A549 (cell line): ENCODE data around the gene IQSEC2. TPM values are rescaled to one million over a fixed set of nuclear protein-coding genes. Genes with fewer than 3 reads are reported as not detected.

Source experiments
- ATAC-seq, 2 experiments: fragments of 200-7000 bp in 1 of 2; fragments of >200 bp in 1 of 2; cut with Nextera tagmentation in 1 of 2; cut with Tn5 transposase in 1 of 2; 3 replicates each; pipeline versions ENCODE4 v1.8.0 to v1.9.1; 2018 to 2020; ENCODE audit warnings: mild to moderate bottlenecking in 1 of 2, moderate library complexity in 1 of 2
- CTCF ChIA-PET: fragments of 300-600 bp; sonication (Branson Sonifier 250); formaldehyde crosslinking; extraction: SDS; loops from one replicate; lab custom pipeline; 2021; ENCODE audit warnings: antibody characterized with exemption, inconsistent platforms; lab: Yijun Ruan, JAX
- POLR2A ChIA-PET: fragments of 350-600 bp; formaldehyde crosslinking; extraction: SDS; loops from one replicate; lab custom pipeline; 2021; ENCODE audit warnings: antibody characterized with exemption, inconsistent platforms; lab: Yijun Ruan, JAX
- DNase-seq, 2 experiments: peaks; one replicate each; pipeline versions ENCODE4 v3.0.0 to v3.0.0-alpha.2; 2011 to 2016; ENCODE audit warnings: low read depth in 1 of 2, low spot score in 1 of 2
- FAIRE-seq: peaks from 2 replicates; lab custom pipeline; 2011; peaks lifted over from hg19 to GRCh38; lab: Jason Lieb, UNC
- H3K27ac ChIP-seq, 2 experiments: fragments of >200 bp; sonication (Bioruptor Twin); formaldehyde crosslinking; 3 replicates each; pipeline ENCODE4 v1.5.1; 2016 to 2017
- H3K4me1 ChIP-seq: fragments of >200 bp; sonication (Bioruptor Twin); formaldehyde crosslinking; 3 replicates; pipeline ENCODE4 v1.6.1; 2016
- H3K4me2 ChIP-seq: fragments of >200 bp; sonication (Bioruptor Twin); formaldehyde crosslinking; 3 replicates; pipeline ENCODE4 v1.6.1; 2016
- H3K4me3 ChIP-seq: fragments of >200 bp; sonication (Bioruptor Twin); formaldehyde crosslinking; 3 replicates; pipeline ENCODE4 v1.5.1; 2016
- H3K9me3 ChIP-seq: fragments of >200 bp; sonication (Bioruptor Twin); formaldehyde crosslinking; 3 replicates; pipeline ENCODE4 v1.6.1; 2016
- BCL3 ChIP-seq: fragments of >200 bp; sonication (Bioruptor Twin); formaldehyde crosslinking; IDR thresholded peaks from 3 replicates; pipeline ENCODE4 v1.6.1; 2016
- CBX2 ChIP-seq: fragments of 200-600 bp; sonication (generic); IDR thresholded peaks from 2 replicates; pipeline ENCODE4 v1.6.1; 2016; ENCODE audit warnings: low read depth, mild to moderate bottlenecking, borderline replicate concordance
- CEBPB ChIP-seq, 2 experiments: fragments of >200 bp in 1 of 2; sonication (Bioruptor Twin) in 1 of 2; formaldehyde crosslinking in 1 of 2; IDR thresholded peaks; 2 replicates each; pipeline ENCODE4 v1.6.1; 2012 to 2016
- EHMT2 ChIP-seq: fragments of 200-600 bp; sonication (generic); IDR thresholded peaks from 2 replicates; pipeline ENCODE4 v1.6.1; 2016; ENCODE audit warnings: antibody characterized with exemption, low read depth, mild to moderate bottlenecking, moderate library complexity
- EP300 ChIP-seq, 2 experiments: fragments of >200 bp; sonication (Bioruptor Twin); formaldehyde crosslinking; IDR thresholded peaks; 2 replicates in 1 of 2; 3 replicates in 1 of 2; pipeline ENCODE4 v1.6.1; 2016 to 2017
- FOSL2 ChIP-seq, 2 experiments: fragments of 450-650 bp in 1 of 2; fragments of >200 bp in 1 of 2; sonication (Bioruptor Twin) in 1 of 2; formaldehyde crosslinking; IDR thresholded peaks; 2 replicates each; pipeline versions ENCODE4 v1.5.0 to v1.6.1; 2016 to 2020; ENCODE audit warnings: mild to moderate bottlenecking in 1 of 2, moderate library complexity in 1 of 2
- GATA3 ChIP-seq: IDR thresholded peaks from 2 replicates; pipeline ENCODE4 v1.6.1; 2012; ENCODE audit warnings: borderline replicate concordance
- HDAC2 ChIP-seq: fragments of 200-600 bp; sonication (generic); IDR thresholded peaks from 2 replicates; pipeline ENCODE4 v1.6.1; 2016
- HES2 ChIP-seq: fragments of >200 bp; sonication (Bioruptor Twin); formaldehyde crosslinking; IDR thresholded peaks from 2 replicates; pipeline ENCODE4 v1.6.1; 2016
- JUN ChIP-seq, 2 experiments: fragments of >200 bp; sonication (Bioruptor Twin); formaldehyde crosslinking; IDR thresholded peaks; 2 replicates in 1 of 2; 3 replicates in 1 of 2; pipeline ENCODE4 v1.6.1; 2016 to 2017
- JUNB ChIP-seq: fragments of >200 bp; sonication (Bioruptor Twin); formaldehyde crosslinking; IDR thresholded peaks from 2 replicates; pipeline ENCODE4 v1.6.1; 2016
- MAFK ChIP-seq: fragments of 450-650 bp; IDR thresholded peaks from 2 replicates; pipeline ENCODE4 v1.6.1; 2014; ENCODE audit not compliant: partially characterized antibody
- MAZ ChIP-seq: fragments of 150-350 bp; IDR thresholded peaks from 2 replicates; pipeline ENCODE4 v1.6.1; 2014; ENCODE audit warnings: antibody characterized with exemption, low read depth, low read length, borderline replicate concordance
- NPAS2 ChIP-seq: fragments of 250-450 bp; sonication (Bioruptor Pico); IDR thresholded peaks from 2 replicates; pipeline ENCODE4 v1.8.0; 2022; ENCODE audit warnings: mild to moderate bottlenecking, moderate library complexity, borderline replicate concordance
- POLR2A ChIP-seq: IDR thresholded peaks from 2 replicates; pipeline ENCODE4 v1.6.1; 2012; ENCODE audit warnings: mild to moderate bottlenecking, low read length
- REST ChIP-seq: fragments of 200-600 bp; sonication (generic); IDR thresholded peaks from 2 replicates; pipeline ENCODE4 v1.6.1; 2016; ENCODE audit warnings: antibody characterized with exemption, mild to moderate bottlenecking, moderate library complexity
- RFX5 ChIP-seq: fragments of 450-650 bp; IDR thresholded peaks from 2 replicates; pipeline ENCODE4 v1.7.1; 2014; ENCODE audit warnings: antibody characterized with exemption, mild to moderate bottlenecking, moderate library complexity
- RNF2 ChIP-seq: fragments of 200-600 bp; sonication (generic); IDR thresholded peaks from 2 replicates; pipeline ENCODE4 v1.6.1; 2016; ENCODE audit warnings: low read depth, mild to moderate bottlenecking, antibody characterized with exemption, moderate library complexity, borderline replicate concordance
- ZC3H11A ChIP-seq: fragments of 450-650 bp; IDR thresholded peaks from 2 replicates; pipeline ENCODE4 v1.6.1; 2014; ENCODE audit warnings: antibody characterized with exemption, mild to moderate bottlenecking
- ZFP36 ChIP-seq: fragments of 450-650 bp; IDR thresholded peaks from 2 replicates; pipeline ENCODE4 v1.6.1; 2014; ENCODE audit warnings: borderline replicate concordance; ENCODE audit not compliant: partially characterized antibody
- WGBS: methylation state at CpG from one replicate; pipeline ENCODE4 v1.1.6; 2017; ENCODE audit errors: missing lambda C conversion rate; 5-methylcytosine and 5-hydroxymethylcytosine counted together
- polyA plus RNA-seq, 4 experiments: library from polyadenylated mRNA; depleted of rRNA in 3 of 4; stranded (reverse); fragments of >200 nt; fragmentation: RNase III in 1 of 4; extraction: RNeasy Plus Mini Kit Qiagen cat#74134 plus additional on column Dnase treatment in 1 of 4; gene quantifications; 2 replicates in 3 of 4; 3 replicates in 1 of 4; pipeline ENCODE4 v1.2.3, GENCODE V29; 2011 to 2017

Gene IQSEC2
- polyA plus RNA-seq, 2 of the 4 experiments (the other 2 are of a cell fraction): 28.3 to 37.6 TPM

- Histone ChIP-seq H3K27ac (peak overlapping the region in 1 of 2 experiments; percentile 92; a peak in 1 of 6 replicates), H3K4me1 (peaks cover 51% of the 10 kb centered on the region), H3K9me3 (no peaks in the 10 kb centered on the region), H3K4me2 (no peak overlapping the region), H3K4me3 (no peak overlapping the region)
- POLR2A ChIA-PET: no interaction called here
- TF ChIP-seq GATA3 (no peak), HES2 (no peak), JUN (IDR thresholded peaks at IDR 0.05) (no peak), ZFP36 (no peak), POLR2A (no peak)
- DNase-seq (no peak), FAIRE-seq (no peak), ATAC-seq (no peak)
- WGBS: 96% methylated on average over 14 of the region's 14 CpGs
- CTCF ChIA-PET: interaction anchor here (0.6 to 1.9 kb wide), 4 partner anchors 10 to 25 kb away, joined by 3 to 8 read pairs (median 4); no protein-coding TSS in a partner anchor
Measured at GRCh38 chrX:53269536-53270107, 11.8 kb downstream of the IQSEC2 start.

- ATAC-seq (no peak), DNase-seq (no peak), FAIRE-seq (no peak)
- H3K9me3 ChIP-seq: no peaks in the 10 kb centered on the region
- H3K4me2 ChIP-seq: peak overlapping the region; percentile 98; the same call in 1 of the 3 replicates
- H3K4me3 ChIP-seq: no peak overlapping the region
- H3K4me1 ChIP-seq: peaks cover 65% of the 10 kb centered on the region
- ChIA-PET POLR2A (no interaction called here), CTCF (interaction anchor here (0.7 to 1.9 kb wide), 4 partner anchors 10 to 155 kb away, joined by 3 to 8 read pairs (median 4); no protein-coding TSS in a partner anchor)
- TF ChIP-seq MAZ: no peak
- TF ChIP-seq MAFK: peak; percentile 76
- H3K27ac ChIP-seq: peak overlapping the region; percentile 92 to 99; a peak in 5 of 6 replicates
- WGBS: 85% methylated on average over 7 of the region's 7 CpGs
Measured at GRCh38 chrX:53268173-53268572, 13.2 kb downstream of the IQSEC2 start.

- Histone ChIP-seq H3K4me2 (peak overlapping the region; percentile 98), H3K4me1 (peaks cover 78% of the 10 kb centered on the region), H3K4me3 (peak overlapping the region; percentile 29), H3K27ac (peak overlapping the region; percentile 92 to 99), H3K9me3 (no peaks in the 10 kb centered on the region)
- ChIA-PET CTCF (interaction anchor here (1.2 to 1.5 kb wide), 2 partner anchors 12 to 13 kb away, joined by 4 read pairs; no protein-coding TSS in a partner anchor), POLR2A (no interaction called here)
- WGBS: 24% methylated on average over 9 of the region's 11 CpGs
- DNase-seq (no peak), FAIRE-seq (peak; percentile 28), ATAC-seq (no peak)
- no peak for TF ChIP-seq ZFP36
Measured at GRCh38 chrX:53266914-53267313, 14.5 kb downstream of the IQSEC2 start.

GRCh38 chrX:53265771-53266574, 15.4 kb downstream of the IQSEC2 start:
- POLR2A ChIA-PET: interaction anchor here (0.9 to 1.3 kb wide), 2 partner anchors 16 to 41 kb away, joined by 4 to 8 read pairs; partner anchors contain the start of gene IQSEC2
- CTCF ChIA-PET: interaction anchor here (0.9 to 1.5 kb wide), 5 partner anchors 9 to 47 kb away, joined by 3 to 6 read pairs (median 4); no protein-coding TSS in a partner anchor
- peak overlapping the region; percentile 92 to 99 for H3K27ac ChIP-seq
- TF ChIP-seq JUNB (peak; percentile 77), REST (no peak), CEBPB (IDR thresholded peaks at IDR 0.05) (peak; percentile 98), GATA3 (0 out of 2 replicates have a peak, but pooled peaks have one; percentile 24), EHMT2 (no peak), FOSL2 (IDR thresholded peaks at IDR 0.05) (peak; percentile 50; the same call in 1 of the 2 replicates), FOSL2 (CRISPR knock-in tag; IDR thresholded peaks at IDR 0.05) (peak; percentile 49), EP300 (IDR thresholded peaks at IDR 0.05) (peak; percentile 52 to 64; a peak in 2 of 5 replicates), CBX2 (no peak), NPAS2 (CRISPR knock-in tag) (no peak), ZC3H11A (no peak), BCL3 (peak; percentile 63; the same call in 1 of the 3 replicates), HES2 (peak; percentile 91), RNF2 (no peak), HDAC2 (no peak), RFX5 (no peak)

More at GRCh38 chrX:53265771-53266574, 15.4 kb downstream of the IQSEC2 start:
- Histone ChIP-seq H3K4me3 (peak overlapping the region; percentile 29; the same call in 2 of the 3 replicates), H3K9me3 (no peaks in the 10 kb centered on the region), H3K4me1 (peaks cover 87% of the 10 kb centered on the region), H3K4me2 (peak overlapping the region; percentile 98)
- DNase-seq: peak in 1 of 2 experiments; percentile 65
- FAIRE-seq: peak; percentile 95
- 5% methylated on average over 8 of the region's 8 CpGs for WGBS
- peak; percentile 25 to 63 for ATAC-seq
